Caco-2 (cell line): ENCODE data around the gene PLCH1. TPM values are rescaled to one million over a fixed set of nuclear protein-coding genes. Genes with fewer than 3 reads are reported as not detected.

Experiments used
- BruUV-seq: library from RNA; stranded (reverse); fragments of 400-500 nt; replicated peaks from 2 replicates; lab custom pipeline; 2021; lab: Mats Ljungman, UMichigan
- CTCF ChIA-PET: fragments of 300-600 bp; sonication (Branson Sonifier 250); formaldehyde crosslinking; loops from one replicate; lab custom pipeline; 2022; ENCODE audit warnings: antibody characterized with exemption; lab: Charles Lee
- POLR2A ChIA-PET: fragments of 300-600 bp; sonication (Branson Sonifier 250); formaldehyde crosslinking; loops from one replicate; lab custom pipeline; 2022; ENCODE audit warnings: antibody characterized with exemption; lab: Charles Lee
- DNase-seq, 2 experiments: peaks; one replicate each; pipeline versions ENCODE4 v3.0.0 to v3.0.0-alpha.2; 2020 to 2022
- H3K27me3 ChIP-seq: replicated peaks from 2 replicates; pipeline ENCODE4 v1.6.0; 2011; ENCODE audit warnings: low read length; ENCODE audit not compliant: control insufficient read depth, insufficient read depth
- H3K36me3 ChIP-seq: 2 replicates; pipeline ENCODE4 v1.5.1; 2011; ENCODE audit warnings: low read length; ENCODE audit not compliant: control insufficient read depth, insufficient read depth
- H3K4me1 ChIP-seq: fragments of 250-450 bp; sonication (Bioruptor Pico); 2 replicates; pipeline ENCODE4 v1.5.1; 2020; ENCODE audit warnings: mild to moderate bottlenecking
- H3K4me3 ChIP-seq: 2 replicates; pipeline ENCODE4 v1.5.1; 2011; ENCODE audit warnings: low read depth, mild to moderate bottlenecking, control low read depth, low read length
- H3K9me3 ChIP-seq: fragments of 250-450 bp; sonication (Bioruptor Pico); 2 replicates; pipeline ENCODE4 v1.5.1; 2020; ENCODE audit warnings: mild to moderate bottlenecking, moderate library complexity
- H3K27ac Mint-ChIP-seq: one replicate; pipeline ENCODE4 v1.8.0; 2022; ENCODE audit warnings: mixed read lengths; ENCODE audit not compliant: unreplicated experiment
- H3K27me3 Mint-ChIP-seq: one replicate; pipeline ENCODE4 v1.8.0; 2022; ENCODE audit warnings: mixed read lengths; ENCODE audit not compliant: insufficient read depth, unreplicated experiment
- H3K36me3 Mint-ChIP-seq: one replicate; pipeline ENCODE4 v1.8.0; 2022; ENCODE audit warnings: mild to moderate bottlenecking, mixed read lengths; ENCODE audit not compliant: insufficient read depth, unreplicated experiment
- H3K4me1 Mint-ChIP-seq: one replicate; pipeline ENCODE4 v1.8.0; 2022; ENCODE audit warnings: low read depth, mixed read lengths; ENCODE audit not compliant: unreplicated experiment
- H3K4me3 Mint-ChIP-seq: one replicate; pipeline ENCODE4 v1.8.0; 2022; ENCODE audit warnings: mild to moderate bottlenecking, moderate library complexity, mixed read lengths; ENCODE audit not compliant: unreplicated experiment
- H3K9me3 Mint-ChIP-seq: one replicate; pipeline ENCODE4 v1.8.0; 2022; ENCODE audit warnings: mixed read lengths; ENCODE audit not compliant: unreplicated experiment
- intact Hi-C: fragments of 100-400 bp; cut with micrococcal nuclease; formaldehyde crosslinking; loops from one replicate; pipeline ENCODE4 v1.10.0; 2022; ENCODE audit not compliant: unreplicated experiment
- total RNA-seq: library from RNA; stranded (reverse); gene quantifications from 2 replicates; pipeline ENCODE4 v1.2.3, GENCODE V29; 2022
- TF ChIP-seq, protein P1 (sequence below), 2 experiments: fragments of 200-600 bp in 1 of 2; IDR thresholded peaks; 1 replicate in 1 of 2; 2 replicates in 1 of 2; pipeline versions ENCODE4 v1.5.1 to v1.8.0; 2011 to 2022; ENCODE audit warnings: antibody characterized with exemption in 1 of 2, control low read depth in 1 of 2, inconsistent platforms in 1 of 2, low read depth in 1 of 2, low read length in 1 of 2, mild to moderate bottlenecking in 1 of 2, moderate library complexity in 1 of 2; ENCODE audit not compliant: insufficient read depth in 1 of 2, severe bottlenecking in 1 of 2, unreplicated experiment in 1 of 2

Gene PLCH1
- total RNA-seq, 1 experiment from 2014 or later, result 3.1 TPM

DNA sequence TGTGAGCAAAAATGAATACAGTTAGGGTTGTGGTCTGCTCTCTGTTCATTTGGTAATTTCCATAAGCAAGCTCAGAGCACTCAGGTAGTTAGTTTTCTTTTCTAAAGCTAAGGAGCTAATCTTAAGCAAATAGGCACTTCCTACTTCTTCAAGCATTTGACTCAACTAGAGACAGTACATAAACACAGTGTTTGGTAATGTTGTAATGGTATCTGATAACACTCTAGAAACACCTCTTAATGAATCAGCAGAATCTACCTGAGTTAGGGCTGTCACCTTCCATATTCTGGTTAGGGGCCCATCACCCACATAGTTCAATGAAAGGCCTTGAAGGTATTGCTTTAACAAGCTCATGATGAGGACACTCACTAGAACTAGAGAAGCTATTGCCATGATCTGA lies 83.1 kb downstream of the PLCH1 start:
- Histone ChIP-seq H3K27me3 (no peaks in the 10 kb centered on the region), H3K9me3 (no peaks in the 10 kb centered on the region), H3K4me3 (no peak overlapping the region), H3K36me3 (no peaks in the 10 kb centered on the region), H3K4me1 (peaks cover 15% of the 10 kb centered on the region)
- DNase-seq, result no peak
- no peaks in the 10 kb centered on the region for H3K36me3 Mint-ChIP-seq
- no peaks in the 10 kb centered on the region for H3K9me3 Mint-ChIP-seq
- POLR2A ChIA-PET, result no interaction called here
- H3K27me3 Mint-ChIP-seq, result no peaks in the 10 kb centered on the region
- BruUV-seq, result no TSS peak
- peaks cover 20% of the 10 kb centered on the region for H3K4me1 Mint-ChIP-seq
- intact Hi-C loops, result no loop called here
- H3K4me3 Mint-ChIP-seq, result no peak overlapping the region
- no peak overlapping the region for H3K27ac Mint-ChIP-seq
- CTCF ChIA-PET, result interaction anchor here (1.1 kb wide), 1 partner anchor 40 kb away, joined by 4 read pairs; no protein-coding TSS in a partner anchor
- TF ChIP-seq, protein P1, sequence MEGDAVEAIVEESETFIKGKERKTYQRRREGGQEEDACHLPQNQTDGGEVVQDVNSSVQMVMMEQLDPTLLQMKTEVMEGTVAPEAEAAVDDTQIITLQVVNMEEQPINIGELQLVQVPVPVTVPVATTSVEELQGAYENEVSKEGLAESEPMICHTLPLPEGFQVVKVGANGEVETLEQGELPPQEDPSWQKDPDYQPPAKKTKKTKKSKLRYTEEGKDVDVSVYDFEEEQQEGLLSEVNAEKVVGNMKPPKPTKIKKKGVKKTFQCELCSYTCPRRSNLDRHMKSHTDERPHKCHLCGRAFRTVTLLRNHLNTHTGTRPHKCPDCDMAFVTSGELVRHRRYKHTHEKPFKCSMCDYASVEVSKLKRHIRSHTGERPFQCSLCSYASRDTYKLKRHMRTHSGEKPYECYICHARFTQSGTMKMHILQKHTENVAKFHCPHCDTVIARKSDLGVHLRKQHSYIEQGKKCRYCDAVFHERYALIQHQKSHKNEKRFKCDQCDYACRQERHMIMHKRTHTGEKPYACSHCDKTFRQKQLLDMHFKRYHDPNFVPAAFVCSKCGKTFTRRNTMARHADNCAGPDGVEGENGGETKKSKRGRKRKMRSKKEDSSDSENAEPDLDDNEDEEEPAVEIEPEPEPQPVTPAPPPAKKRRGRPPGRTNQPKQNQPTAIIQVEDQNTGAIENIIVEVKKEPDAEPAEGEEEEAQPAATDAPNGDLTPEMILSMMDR (IDR thresholded peaks at IDR 0.05; ENCODE audit: insufficient read depth in 1 of 2, low read depth in 1 of 2, low read length in 1 of 2, severe bottlenecking in 1 of 2, unreplicated experiment in 1 of 2), result no peak

GRCh38 chr3:155661042-155661441 lies 83.8 kb downstream of the PLCH1 start:
- no TSS peak for BruUV-seq
- Mint-ChIP-seq H3K4me1 (peaks cover 20% of the 10 kb centered on the region), H3K4me3 (no peak overlapping the region), H3K36me3 (no peaks in the 10 kb centered on the region), H3K27me3 (no peaks in the 10 kb centered on the region), H3K9me3 (no peaks in the 10 kb centered on the region), H3K27ac (no peak overlapping the region)
- Histone ChIP-seq H3K4me1 (peaks cover 15% of the 10 kb centered on the region), H3K9me3 (no peaks in the 10 kb centered on the region), H3K27me3 (no peaks in the 10 kb centered on the region), H3K36me3 (no peaks in the 10 kb centered on the region), H3K4me3 (no peak overlapping the region)
- CTCF ChIA-PET, result interaction anchor here (1.1 kb wide), 1 partner anchor 41 kb away, joined by 4 read pairs; no protein-coding TSS in a partner anchor
- TF ChIP-seq, protein P1 (IDR thresholded peaks at IDR 0.05; ENCODE audit: insufficient read depth in 1 of 2, low read depth in 1 of 2, low read length in 1 of 2, severe bottlenecking in 1 of 2, unreplicated experiment in 1 of 2), result no peak
- POLR2A ChIA-PET, result no interaction called here
- DNase-seq, result no peak
- intact Hi-C loops, result no loop called here

DNA sequence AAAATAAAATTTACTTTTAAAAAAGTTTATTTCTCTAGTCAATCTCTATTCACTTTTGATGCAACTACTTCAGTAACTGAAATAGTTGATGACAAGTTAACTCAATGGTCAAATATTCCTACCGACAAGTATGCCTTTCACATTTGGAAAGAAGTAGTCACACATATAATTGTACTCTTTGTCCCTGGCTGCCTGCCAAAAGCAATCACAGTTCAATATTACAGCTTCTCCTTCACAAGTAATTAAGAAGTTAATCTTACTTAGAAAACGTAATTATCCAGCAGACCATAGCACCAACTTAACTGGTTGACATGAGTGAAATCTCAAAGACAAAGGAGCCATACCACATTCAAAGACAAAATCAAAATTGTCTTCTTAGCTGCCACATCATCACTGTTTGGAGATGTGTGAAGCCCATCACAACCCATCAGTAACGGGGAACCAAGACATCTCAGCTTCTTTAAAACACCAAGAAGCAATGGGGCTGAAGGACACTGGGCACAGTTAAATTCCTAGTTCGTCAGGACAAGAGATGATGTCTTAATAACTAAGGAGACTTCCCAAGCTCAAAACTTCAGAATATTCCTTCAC lies 86.1 kb downstream of the PLCH1 start:
- Mint-ChIP-seq H3K9me3 (no peaks in the 10 kb centered on the region), H3K36me3 (no peaks in the 10 kb centered on the region), H3K27me3 (no peaks in the 10 kb centered on the region), H3K4me1 (peaks cover 11% of the 10 kb centered on the region), H3K27ac (no peak overlapping the region), H3K4me3 (no peak overlapping the region)
- no peaks in the 10 kb centered on the region for H3K9me3 ChIP-seq
- intact Hi-C loops, result no loop called here
- CTCF ChIA-PET, result no interaction called here
- POLR2A ChIA-PET, result no interaction called here
- DNase-seq, result no peak
- BruUV-seq, result no TSS peak
- H3K36me3 ChIP-seq, result no peaks in the 10 kb centered on the region
- H3K4me1 ChIP-seq, result 0 out of 2 replicates have a peak, but pooled peaks cover 5% of the 10 kb centered on the region
- H3K4me3 ChIP-seq, result no peak overlapping the region
- H3K27me3 ChIP-seq, result no peaks in the 10 kb centered on the region
- TF ChIP-seq, protein P1 (IDR thresholded peaks at IDR 0.05; ENCODE audit: insufficient read depth in 1 of 2, low read depth in 1 of 2, low read length in 1 of 2, severe bottlenecking in 1 of 2, unreplicated experiment in 1 of 2), result no peak
